Breast epithelium (tissue), 3 donors: ENCODE measurements around the gene TYROBP.

Experiments
- CTCF ChIP-seq, 3 donors: fragments of 450-650 bp; IDR thresholded peaks; one replicate each; pipeline ENCODE4 v1.5.1; 2016 to 2017; ENCODE audit warnings: antibody characterized with exemption in 3 of 3, mild to moderate bottlenecking in 3 of 3, moderate library complexity in 3 of 3
- POLR2A ChIP-seq: fragments of 450-650 bp; IDR thresholded peaks from one replicate; pipeline ENCODE4 v1.6.1; 2016; ENCODE audit warnings: antibody characterized with exemption, mild to moderate bottlenecking, moderate library complexity

DNA sequence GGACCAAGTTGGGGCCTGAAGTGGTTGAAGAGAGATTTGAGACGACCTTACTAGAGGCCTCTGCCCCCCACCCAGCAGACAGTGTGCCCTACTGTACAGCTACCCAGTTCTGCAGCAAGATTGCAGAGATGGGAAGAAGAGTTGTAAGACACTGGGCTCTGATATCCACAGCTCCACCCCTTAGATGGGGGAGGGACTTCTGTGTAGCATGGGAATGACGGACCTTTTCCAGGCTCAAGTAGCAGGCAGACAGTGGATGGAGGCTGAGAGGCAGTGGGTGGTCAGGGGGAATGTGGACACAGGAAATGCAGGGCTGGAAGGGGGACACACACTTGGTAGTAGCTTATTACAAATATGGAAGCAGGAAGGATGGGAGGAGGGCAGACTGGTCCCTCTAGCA, 41.0 kb upstream of the TYROBP start:
- TF ChIP-seq CTCF (IDR thresholded peaks at IDR 0.05) (no peak), POLR2A (no peak)
